Renal pelvis (tissue), 4 donors: ENCODE measurements around the gene DNAJC5. TPM values are rescaled to one million over a fixed set of nuclear protein-coding genes. Genes with fewer than 3 reads are reported as not detected.

Experiments used
- DNase-seq: peaks from one replicate; pipeline ENCODE4 v3.0.0-alpha.2; 2013
- polyA plus RNA-seq, 3 donors: library from polyadenylated mRNA; unstranded; fragments of 120-200 nt; gene quantifications; one replicate each; pipeline ENCODE4 v1.2.1, GENCODE V29; 2013; ENCODE audit not compliant: insufficient read length in 3 of 3

Gene DNAJC5
- polyA plus RNA-seq, 3 donors: 30.3 to 35.8 (median 34.7) TPM

DNA sequence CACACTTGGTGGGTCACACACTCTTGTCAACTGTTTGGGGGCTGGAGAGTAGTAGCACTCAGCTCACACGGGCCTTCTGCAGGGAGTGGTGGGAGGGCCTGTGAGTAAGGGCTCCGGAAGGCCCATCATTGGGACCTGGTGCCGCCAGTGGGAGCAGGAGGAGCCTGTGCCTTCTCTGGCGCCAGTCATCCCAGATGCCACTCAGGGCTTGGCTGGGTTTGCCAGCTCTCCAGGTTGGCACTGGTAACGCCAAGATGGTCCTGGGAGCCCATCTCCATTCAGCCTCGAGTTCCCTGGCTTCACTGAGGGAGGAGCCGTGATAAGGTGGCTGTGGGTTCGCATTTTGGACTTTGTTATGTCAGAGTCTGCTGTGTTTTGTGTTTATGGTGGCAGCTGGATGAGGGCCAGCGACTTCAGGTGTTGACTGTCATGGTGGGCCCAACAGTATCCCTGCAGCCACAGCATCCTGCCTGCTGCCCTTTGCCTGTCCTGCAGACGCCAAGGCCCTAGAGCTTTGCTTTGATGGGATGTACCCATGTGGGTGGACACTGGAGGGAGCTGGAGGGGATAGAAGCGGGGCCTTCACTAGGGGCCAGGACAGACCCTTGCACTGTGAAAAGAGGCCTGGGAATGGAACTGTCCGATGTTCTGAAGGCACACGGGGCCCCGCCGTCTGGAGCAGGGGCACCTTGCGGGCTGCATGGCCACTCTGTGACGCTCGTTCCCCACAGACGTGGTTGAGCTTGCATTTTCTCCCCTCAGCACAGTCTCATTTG lies 13.3 kb upstream of the DNAJC5 start:
- DNase-seq: no peak

DNA sequence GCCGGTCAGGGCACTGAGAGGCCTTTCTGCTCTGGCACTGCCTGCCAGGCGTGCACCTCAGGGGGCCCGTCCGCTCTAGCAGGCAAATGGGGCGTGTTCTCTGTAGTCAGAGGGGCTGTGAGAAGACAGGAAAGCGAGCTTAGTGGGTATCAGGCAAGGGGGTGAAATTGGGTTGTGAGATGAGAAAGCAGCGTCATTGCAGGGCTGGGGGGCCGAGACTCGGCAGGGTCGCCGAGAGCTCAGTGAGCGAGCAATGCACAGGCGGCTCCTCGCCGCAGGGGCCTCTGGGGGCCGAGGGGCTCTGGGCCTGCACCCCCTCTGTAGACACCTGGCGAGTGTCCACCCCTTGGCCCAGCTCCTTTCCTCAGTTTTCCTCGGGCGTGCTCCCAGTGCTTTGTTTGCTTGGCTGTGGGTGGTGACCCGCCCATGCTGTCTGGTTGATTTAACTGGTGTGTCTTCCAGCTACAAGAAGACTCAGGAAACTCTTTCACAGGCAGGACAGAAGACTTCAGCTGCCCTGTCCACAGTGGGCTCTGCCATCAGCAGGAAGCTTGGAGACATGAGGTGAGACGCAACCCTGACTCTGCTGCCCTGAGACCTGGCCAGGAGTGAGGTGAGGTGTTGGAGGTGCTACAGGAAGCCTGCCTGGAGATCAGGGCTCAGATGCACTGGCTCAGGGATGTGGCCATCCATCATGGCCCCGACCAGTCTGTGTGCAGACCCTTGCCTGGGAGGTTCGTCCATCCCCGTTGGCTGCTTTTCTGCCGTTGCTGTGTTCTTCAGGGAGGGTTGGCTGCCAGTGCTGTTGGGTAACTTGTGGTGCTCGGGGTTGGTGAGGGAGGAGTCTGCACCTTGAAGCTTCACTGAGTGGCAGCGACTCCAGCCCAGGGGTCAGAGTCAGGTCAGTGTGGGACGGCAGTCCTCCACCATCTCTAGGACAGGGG lies 12.4 kb upstream of the DNAJC5 start:
- DNase-seq: no peak

- no peak for DNase-seq
These were observed 11.7 kb upstream of the DNAJC5 start for GRCh38 chr20:63883201-63883593.

GRCh38 chr20:63884506-63885263 lies 10.2 kb upstream of the DNAJC5 start:
- no peak for DNase-seq

DNA sequence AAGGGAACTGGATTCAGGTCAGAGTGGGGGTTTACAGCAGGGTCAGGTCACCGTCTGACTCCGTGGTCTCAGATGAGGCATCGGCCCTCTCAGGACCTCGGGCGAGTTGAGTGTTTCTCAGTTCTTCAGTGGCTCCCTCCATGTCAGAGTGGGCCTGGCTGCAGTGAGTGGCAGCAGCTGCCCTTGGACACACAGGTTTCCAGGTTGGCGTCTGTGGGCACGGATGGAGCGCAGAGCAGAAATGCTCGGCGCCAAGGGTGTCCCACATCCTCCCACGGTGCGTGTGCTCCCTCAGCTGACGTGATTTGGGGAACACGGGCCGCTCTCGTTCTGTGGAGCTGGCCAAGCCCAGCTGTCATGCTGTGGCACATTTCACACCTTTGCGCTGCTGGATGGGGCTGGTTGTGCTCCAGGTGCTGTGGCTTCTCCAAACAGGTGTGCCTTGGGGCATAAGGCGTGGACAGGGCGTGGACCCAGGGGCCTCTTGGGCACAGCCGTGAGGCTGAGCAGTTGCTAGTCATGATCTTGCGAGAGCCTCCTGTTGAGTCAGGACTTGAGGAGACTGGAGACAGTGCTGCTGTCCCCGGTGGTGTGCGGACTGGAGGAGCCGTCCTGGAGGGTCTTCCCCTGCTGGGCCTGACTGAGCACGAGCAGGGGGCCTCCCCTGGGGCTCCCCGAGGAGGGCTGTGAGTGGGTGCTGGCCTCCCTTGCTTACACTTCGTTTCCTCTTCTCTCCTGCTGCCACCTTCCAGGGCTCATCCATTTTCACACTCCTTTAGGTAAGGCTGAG lies 9.5 kb upstream of the DNAJC5 start:
- no peak for DNase-seq

DNA sequence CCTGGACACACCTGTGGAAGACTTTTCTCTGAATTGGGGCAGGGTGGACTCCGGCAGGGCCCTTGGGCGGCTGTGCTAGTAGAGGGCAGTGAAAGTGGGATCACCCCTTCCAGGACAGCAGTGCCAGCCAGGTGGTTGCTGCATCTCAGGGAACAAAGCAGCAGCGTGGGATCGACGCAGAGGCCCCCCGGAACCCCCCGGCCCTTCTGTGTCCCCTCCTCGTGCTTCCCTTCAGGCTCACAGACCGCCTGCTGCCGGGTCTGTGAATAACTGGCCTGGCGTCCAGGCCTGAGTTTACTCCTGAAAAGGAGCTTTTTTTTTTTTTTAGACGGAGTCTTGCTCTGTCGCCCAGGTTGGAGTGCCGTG lies 8.9 kb upstream of the DNAJC5 start:
- no peak for DNase-seq

- DNase-seq: no peak
These were observed 8.0 kb upstream of the DNAJC5 start for GRCh38 chr20:63886921-63887320.

DNA sequence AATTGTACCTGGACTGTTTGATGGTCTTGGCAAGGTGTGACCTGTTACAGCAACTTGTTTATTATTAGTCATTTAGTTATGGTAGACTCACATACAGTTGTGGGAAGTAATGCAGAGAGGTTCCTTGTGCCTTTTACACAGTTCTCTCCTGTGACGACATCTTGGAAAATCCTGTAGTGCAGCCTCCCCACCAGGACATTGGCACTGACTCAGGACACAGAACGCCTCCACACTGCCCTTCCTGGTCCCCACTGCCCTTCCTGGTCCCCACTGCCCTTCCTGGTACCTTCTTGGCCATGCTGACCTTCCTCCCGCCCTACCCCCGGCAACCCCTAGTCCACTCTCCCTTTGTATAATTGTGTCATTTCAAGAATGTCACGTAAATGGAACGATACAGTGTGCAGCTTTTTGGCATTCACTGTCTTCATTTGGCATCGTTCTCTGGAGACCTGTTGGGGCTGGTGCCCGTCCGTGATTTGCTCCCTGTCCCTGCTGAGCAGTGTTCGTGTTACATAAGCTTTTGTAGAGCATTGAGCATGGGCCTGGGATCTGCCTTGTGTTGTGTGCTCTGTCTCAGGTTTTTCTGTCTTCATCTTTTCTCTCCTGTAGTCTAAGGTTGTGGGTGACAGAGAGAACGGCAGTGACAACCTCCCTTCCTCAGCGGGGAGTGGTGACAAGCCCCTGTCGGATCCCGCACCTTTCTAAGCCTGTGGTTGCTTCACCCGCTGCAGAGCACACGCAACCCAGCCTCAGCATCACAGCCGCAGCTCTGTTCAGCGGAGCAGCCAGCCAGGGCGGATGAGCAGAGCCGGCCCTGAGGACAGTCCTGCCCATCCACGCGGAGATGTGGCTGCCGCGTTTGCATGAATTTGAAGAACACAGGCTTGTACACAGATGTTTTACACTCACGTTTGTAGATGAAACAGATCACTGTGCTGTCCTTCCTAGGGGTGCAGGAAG lies 5.4 kb upstream of the DNAJC5 start:
- DNase-seq: no peak

DNA sequence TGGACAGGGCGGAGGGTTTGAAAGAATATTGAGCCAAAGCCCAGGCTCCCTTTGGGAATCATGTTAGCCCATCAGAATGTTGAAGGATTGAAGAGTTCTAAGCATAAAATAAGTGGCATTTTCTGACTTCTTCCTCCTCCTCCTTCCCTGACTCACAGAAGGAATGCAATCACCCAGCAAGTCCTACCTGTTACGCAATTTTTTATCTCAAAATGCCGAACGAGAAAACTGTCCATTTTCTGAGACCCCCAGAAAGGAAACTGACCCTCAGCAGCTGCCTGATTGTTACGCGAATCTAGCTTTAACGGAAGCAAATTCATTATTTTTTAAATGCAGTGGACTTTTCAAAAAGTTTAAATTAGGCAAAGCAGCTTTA lies 4.7 kb upstream of the DNAJC5 start:
- no peak for DNase-seq

DNA sequence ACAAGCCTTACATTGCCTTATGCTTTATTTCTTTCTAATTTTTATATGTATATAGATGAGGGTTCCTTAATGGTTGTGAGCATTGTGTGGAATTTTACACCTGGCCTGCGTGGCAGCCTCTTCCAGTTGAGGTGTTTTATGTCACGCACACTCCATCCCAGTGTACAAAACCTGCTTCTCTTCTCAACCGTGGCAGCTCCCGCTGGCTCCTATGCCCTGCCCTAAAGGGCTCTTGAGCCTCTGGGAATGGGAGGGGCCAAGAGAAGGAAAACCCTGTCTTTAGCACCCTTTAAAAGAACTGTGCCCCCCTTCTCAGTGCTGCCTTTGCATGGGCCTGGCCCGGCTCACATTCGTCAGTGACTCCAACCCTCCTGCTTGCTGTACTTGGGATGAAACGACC lies 4.3 kb upstream of the DNAJC5 start:
- DNase-seq: no peak

DNA sequence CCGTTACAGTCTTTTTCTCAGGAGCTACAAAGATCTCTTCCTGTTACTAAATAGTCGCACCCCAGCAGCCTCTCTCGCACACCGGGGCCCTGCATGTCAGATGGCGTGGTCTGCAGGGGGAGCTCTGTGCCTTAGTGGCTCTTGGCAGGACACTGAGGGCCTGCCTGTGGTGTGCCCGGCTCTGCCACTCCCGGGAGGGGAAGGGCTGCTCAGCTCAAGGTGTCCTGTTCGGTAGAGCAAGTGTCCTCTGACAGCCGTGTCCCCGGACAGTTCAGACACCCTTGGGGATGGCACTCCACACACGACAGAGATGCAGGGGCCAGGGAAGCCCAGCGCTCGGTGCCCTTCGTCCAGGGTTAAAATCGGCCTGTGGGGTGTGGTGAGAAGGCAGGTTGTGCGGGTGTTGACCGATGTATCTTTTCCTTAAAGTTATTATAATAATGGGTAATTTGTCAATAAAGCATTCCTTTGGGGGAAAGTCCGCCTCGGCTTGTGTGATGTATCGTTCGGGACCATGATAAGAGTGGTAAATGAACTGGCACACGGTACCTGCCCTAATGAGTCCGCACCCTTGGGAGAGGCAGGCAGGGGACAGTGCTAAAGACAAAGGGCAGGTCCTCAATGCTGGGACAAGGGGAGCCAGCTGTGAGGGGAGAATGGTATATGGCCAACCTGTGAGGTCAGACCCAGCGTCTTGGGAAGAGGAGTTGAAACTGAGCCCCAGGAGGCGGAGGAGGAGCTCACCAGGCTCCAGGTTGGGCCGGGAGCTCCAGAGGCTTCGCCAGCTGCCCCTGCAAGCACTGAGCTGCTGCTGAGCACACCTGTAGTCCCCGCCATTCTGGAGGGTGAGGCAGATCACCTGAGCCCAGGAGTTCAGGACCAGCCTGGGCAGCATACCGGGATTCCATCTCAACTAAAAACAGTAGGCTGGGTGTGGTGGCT lies 3.6 kb upstream of the DNAJC5 start:
- no peak for DNase-seq

- no peak for DNase-seq
These were observed 2.5 kb upstream of the DNAJC5 start for GRCh38 chr20:63892402-63892801.

GRCh38 chr20:63893999-63894357 lies 948 bp upstream of the DNAJC5 start:
- DNase-seq: no peak

- no peak for DNase-seq
These were observed 451 bp downstream of the DNAJC5 start for GRCh38 chr20:63895202-63895951.

- no peak for DNase-seq
These were observed 982 bp downstream of the DNAJC5 start for GRCh38 chr20:63895952-63896263.

- DNase-seq: no peak
These were observed 1.6 kb downstream of the DNAJC5 start for GRCh38 chr20:63896264-63897105.

- no peak for DNase-seq
These were observed 3.1 kb downstream of the DNAJC5 start for GRCh38 chr20:63897978-63898561.
